Panc1 (cell line): ENCODE results near the gene CDK17. TPM values are rescaled to one million over a fixed set of nuclear protein-coding genes. Genes with fewer than 3 reads are reported as not detected.

Source experiments
- ATAC-seq: fragments of 200-7000 bp; cut with Tn5 transposase; 2 replicates; pipeline ENCODE4 v1.9.1; 2020; ENCODE audit warnings: mild to moderate bottlenecking, moderate library complexity
- BruUV-seq: library from RNA; stranded (reverse); fragments of 400-500 nt; replicated peaks from 2 replicates; lab custom pipeline; 2021; lab: Mats Ljungman, UMichigan
- CTCF ChIA-PET: fragments of 300-600 bp; sonication (Branson Sonifier 250); formaldehyde crosslinking; loops from one replicate; lab custom pipeline; 2022; ENCODE audit warnings: antibody characterized with exemption; lab: Charles Lee
- POLR2A ChIA-PET: fragments of 300-600 bp; sonication (Branson Sonifier 250); formaldehyde crosslinking; loops from one replicate; lab custom pipeline; 2022; ENCODE audit warnings: antibody characterized with exemption; lab: Charles Lee
- DNase-seq: peaks from one replicate; pipeline ENCODE4 v3.0.0-alpha.2; 2010; ENCODE audit warnings: low read depth, low spot score
- H3K27ac ChIP-seq: 2 replicates; pipeline ENCODE4 v1.5.1; 2011; ENCODE audit warnings: mild to moderate bottlenecking, low read length, inconsistent platforms
- H3K27me3 ChIP-seq: fragments of 200-500 bp; sonication (Bioruptor generic); 2 replicates; pipeline ENCODE4 v1.6.0; 2014; ENCODE audit warnings: low read length, inconsistent platforms; ENCODE audit not compliant: control insufficient read depth, insufficient read depth
- H3K36me3 ChIP-seq: fragments of 200-500 bp; sonication (Bioruptor generic); 2 replicates; pipeline ENCODE4 v1.5.1; 2014; ENCODE audit warnings: inconsistent platforms, mild to moderate bottlenecking, low read length, moderate library complexity; ENCODE audit not compliant: control insufficient read depth, insufficient read depth
- H3K4me1 ChIP-seq: 2 replicates; pipeline ENCODE4 v1.5.1; 2011; ENCODE audit warnings: inconsistent platforms, mild to moderate bottlenecking, low read length, moderate library complexity; ENCODE audit not compliant: control insufficient read depth, insufficient read depth
- H3K4me3 ChIP-seq, 2 experiments: 2 replicates each; pipeline ENCODE4 v1.5.1; 2011 to 2012; ENCODE audit warnings: low read depth in 2 of 2, low read length in 2 of 2, mild to moderate bottlenecking in 2 of 2, inconsistent platforms in 1 of 2, moderate library complexity in 1 of 2
- H3K9me3 ChIP-seq: fragments of 200-500 bp; sonication (Bioruptor generic); 2 replicates; pipeline ENCODE4 v1.5.1; 2014; ENCODE audit warnings: low read depth, mild to moderate bottlenecking, inconsistent platforms, low read length, moderate library complexity; ENCODE audit not compliant: control insufficient read depth, insufficient read depth
- CTCF ChIP-seq: fragments of 450-650 bp; IDR thresholded peaks from 2 replicates; pipeline ENCODE4 v1.5.1; 2017; ENCODE audit warnings: mild to moderate bottlenecking
- POLR2AphosphoS5 ChIP-seq: IDR thresholded peaks from 2 replicates; pipeline ENCODE4 v1.6.1; 2012; ENCODE audit warnings: mild to moderate bottlenecking, low read depth, low read length, moderate library complexity
- REST ChIP-seq, 2 experiments: IDR thresholded peaks; 2 replicates each; pipeline ENCODE4 v1.6.1; 2011 to 2012; ENCODE audit warnings: low read depth in 2 of 2, control low read depth in 1 of 2, low read length in 1 of 2, mild to moderate bottlenecking in 1 of 2, moderate library complexity in 1 of 2; ENCODE audit not compliant: insufficient read depth in 1 of 2
- SIN3A ChIP-seq: IDR thresholded peaks from 2 replicates; pipeline ENCODE4 v1.6.1; 2012; ENCODE audit warnings: low read depth, mild to moderate bottlenecking, low read length, moderate library complexity, borderline replicate concordance; ENCODE audit not compliant: insufficient read depth
- TCF7L2 ChIP-seq: IDR thresholded peaks from 2 replicates; pipeline ENCODE4 v1.6.1; 2011; ENCODE audit warnings: mild to moderate bottlenecking, low read depth, low read length, inconsistent platforms
- in situ Hi-C: cut with HindIII; loops from 2 replicates; pipeline ENCODE4 v1.10.0; 2016; ENCODE audit warnings: low sequenced_read_pairs, low pct_unique_long_range_greater_than_20kb
- intact Hi-C: fragments of 100-400 bp; cut with micrococcal nuclease; formaldehyde crosslinking; loops from one replicate; pipeline ENCODE4 v1.10.0; 2022; ENCODE audit not compliant: unreplicated experiment
- total RNA-seq: library from RNA; stranded (reverse); gene quantifications from one replicate; pipeline ENCODE4 v1.2.1, GENCODE V29; 2021; ENCODE audit not compliant: unreplicated experiment

CDK17 gene
- total RNA-seq, 1 experiment from 2014 or later = 23.2 TPM

GRCh38 chr12:96247563-96247962, 152.7 kb downstream of the CDK17 start:
- ATAC-seq (0 out of 2 replicates have a peak, but pooled peaks have one; percentile 44), DNase-seq (peak; percentile 4)
- Histone ChIP-seq H3K4me3 (no peak overlapping the region), H3K27me3 (no peaks in the 10 kb centered on the region), H3K4me1 (no peaks in the 10 kb centered on the region), H3K36me3 (no peaks in the 10 kb centered on the region), H3K9me3 (no peaks in the 10 kb centered on the region), H3K27ac (no peak overlapping the region)
- ChIA-PET POLR2A (no interaction called here), CTCF (no interaction called here)
- in situ Hi-C loops (no loop called here), intact Hi-C loops (no loop called here)
- BruUV-seq = no TSS peak
- TF ChIP-seq CTCF = no peak
- no peak for TF ChIP-seq POLR2AphosphoS5
- TF ChIP-seq TCF7L2 = no peak
- no peak for TF ChIP-seq REST (IDR thresholded peaks at IDR 0.05; ENCODE audit: insufficient read depth in 1 of 2, low read depth in 2 of 2, low read length in 1 of 2)
- TF ChIP-seq SIN3A = no peak

- no TSS peak for BruUV-seq
- POLR2A ChIA-PET = no interaction called here
- CTCF ChIA-PET = no interaction called here
Observed at GRCh38 chr12:96246926-96247505, 153.2 kb downstream of the CDK17 start.

More at GRCh38 chr12:96246926-96247505, 153.2 kb downstream of the CDK17 start:
- Histone ChIP-seq H3K4me3 (no peak overlapping the region), H3K36me3 (no peaks in the 10 kb centered on the region), H3K9me3 (no peaks in the 10 kb centered on the region), H3K27me3 (no peaks in the 10 kb centered on the region), H3K27ac (no peak overlapping the region), H3K4me1 (no peaks in the 10 kb centered on the region)
- no peak for ATAC-seq
- TF ChIP-seq SIN3A = no peak
- TF ChIP-seq POLR2AphosphoS5 = no peak
- TF ChIP-seq REST (IDR thresholded peaks at IDR 0.05; ENCODE audit: insufficient read depth in 1 of 2, low read depth in 2 of 2, low read length in 1 of 2) = no peak
- DNase-seq = no peak
- intact Hi-C loops = no loop called here
- in situ Hi-C loops = no loop called here
